Neutrophil (primary cell): Measurements from ENCODE around the gene RAG2.

Experiments used
- H3K27ac ChIP-seq: fragments of 200-600 bp; sonication (generic); 2 replicates; pipeline ENCODE4 v1.5.1; 2016; ENCODE audit warnings: mild to moderate bottlenecking, moderate library complexity
- H3K27me3 ChIP-seq: fragments of 200-600 bp; sonication (generic); 2 replicates; pipeline ENCODE4 v1.6.0; 2016; ENCODE audit warnings: mild to moderate bottlenecking
- H3K36me3 ChIP-seq: fragments of 200-600 bp; sonication (generic); 2 replicates; pipeline ENCODE4 v1.5.1; 2017
- H3K4me1 ChIP-seq, 2 experiments: fragments of 200-600 bp in 1 of 2; sonication (generic) in 1 of 2; 1 replicate in 1 of 2; 2 replicates in 1 of 2; pipeline versions ENCODE4 v1.5.1 to v1.6.1; 2013 to 2016; ENCODE audit warnings: low read depth in 1 of 2, low read length in 1 of 2, mild to moderate bottlenecking in 1 of 2, moderate library complexity in 1 of 2; ENCODE audit not compliant: control insufficient read depth in 1 of 2, insufficient read depth in 1 of 2
- H3K4me3 ChIP-seq, 2 experiments: fragments of 200-600 bp in 1 of 2; sonication (generic) in 1 of 2; 1 replicate in 1 of 2; 2 replicates in 1 of 2; pipeline ENCODE4 v1.5.1; 2013 to 2016; ENCODE audit warnings: low read depth in 1 of 2, low read length in 1 of 2, mild to moderate bottlenecking in 1 of 2, moderate library complexity in 1 of 2
- H3K9me3 ChIP-seq: fragments of 200-600 bp; sonication (generic); 2 replicates; pipeline ENCODE4 v1.5.1; 2016
- CTCF ChIP-seq: fragments of 200-600 bp; sonication (generic); IDR thresholded peaks from 2 replicates; pipeline ENCODE4 v1.5.1; 2016; ENCODE audit warnings: antibody characterized with exemption

The RAG2 gene

GRCh38 chr11:36600180-36600579 is 2.1 kb upstream of the RAG2 start:
- H3K27me3 ChIP-seq, result no peaks in the 10 kb centered on the region
- peaks cover 2 to 16% of the 10 kb centered on the region in 2 experiments for H3K4me1 ChIP-seq
- no peaks in the 10 kb centered on the region for H3K36me3 ChIP-seq
- no peaks in the 10 kb centered on the region for H3K9me3 ChIP-seq
- H3K4me3 ChIP-seq, result no peak overlapping the region
- H3K27ac ChIP-seq, result no peak overlapping the region
- TF ChIP-seq CTCF, result no peak

GRCh38 chr11:36596880-36597279 is 1.2 kb downstream of the RAG2 start:
- TF ChIP-seq CTCF, result no peak
- H3K4me1 ChIP-seq, result peaks cover 9 to 24% of the 10 kb centered on the region in 2 experiments

GRCh38 chr11:36594316-36594989 is 3.6 kb downstream of the RAG2 start, which contains the start of gene IFTAP:
IFTAP (plus strand) TSS chr11:36594502; CDS start chr11:36610104, 15,602 bp downstream.
- no peak for TF ChIP-seq CTCF
- Histone ChIP-seq H3K9me3 (no peaks in the 10 kb centered on the region), H3K36me3 (no peaks in the 10 kb centered on the region), H3K4me1 (peaks cover 7 to 14% of the 10 kb centered on the region in 2 experiments), H3K27me3 (peaks cover 43% of the 10 kb centered on the region), H3K27ac (no peak within 1 kb of the TSS), H3K4me3 (peak within 1 kb of the TSS; percentile 51 to 58)

More at GRCh38 chr11:36596880-36597279, 1.2 kb downstream of the RAG2 start:
- no peak overlapping the region for H3K27ac ChIP-seq
- H3K4me3 ChIP-seq, result no peak overlapping the region
- H3K27me3 ChIP-seq, result peaks cover 19% of the 10 kb centered on the region
- no peaks in the 10 kb centered on the region for H3K36me3 ChIP-seq
- no peaks in the 10 kb centered on the region for H3K9me3 ChIP-seq

GRCh38 chr11:36591433-36591832 is 6.6 kb downstream of the RAG2 start:
- TF ChIP-seq CTCF, result no peak
- no peak overlapping the region for H3K4me3 ChIP-seq
- no peaks in the 10 kb centered on the region for H3K36me3 ChIP-seq
- H3K4me1 ChIP-seq, result peaks cover 7 to 14% of the 10 kb centered on the region in 2 experiments
- H3K9me3 ChIP-seq, result no peaks in the 10 kb centered on the region
- no peak overlapping the region for H3K27ac ChIP-seq
- peaks cover 69% of the 10 kb centered on the region for H3K27me3 ChIP-seq

- Histone ChIP-seq H3K4me1 (peaks cover 7 to 14% of the 10 kb centered on the region in 2 experiments), H3K27ac (no peak overlapping the region), H3K4me3 (no peak overlapping the region), H3K36me3 (no peaks in the 10 kb centered on the region), H3K9me3 (no peaks in the 10 kb centered on the region), H3K27me3 (peaks cover 69% of the 10 kb centered on the region)
- no peak for TF ChIP-seq CTCF
Measured at GRCh38 chr11:36590513-36590912, 7.5 kb downstream of the RAG2 start.
